Ovary (tissue), 3 donors: ENCODE data around the gene EIF3L.

ENCODE experiments used
- EP300 ChIP-seq: sonication (generic); formaldehyde crosslinking; IDR thresholded peaks from one replicate; pipeline ENCODE4 v1.6.1; 2017; ENCODE audit warnings: antibody characterized with exemption
- POLR2A ChIP-seq: fragments of 450-650 bp; IDR thresholded peaks from one replicate; pipeline ENCODE4 v1.6.1; 2017; ENCODE audit warnings: antibody characterized with exemption, mild to moderate bottlenecking, moderate library complexity
- TF ChIP-seq, protein P1 (sequence below), 3 donors: fragments of 450-650 bp in 2 of 3; fragments of 200-600 bp in 1 of 3; IDR thresholded peaks; one replicate each; pipeline versions ENCODE4 v1.5.1 to v1.8.0; 2016 to 2022; ENCODE audit warnings: antibody characterized with exemption in 3 of 3, mild to moderate bottlenecking in 1 of 3
- donor health status: DM: no; HTN: no; CAD: no.

DNA sequence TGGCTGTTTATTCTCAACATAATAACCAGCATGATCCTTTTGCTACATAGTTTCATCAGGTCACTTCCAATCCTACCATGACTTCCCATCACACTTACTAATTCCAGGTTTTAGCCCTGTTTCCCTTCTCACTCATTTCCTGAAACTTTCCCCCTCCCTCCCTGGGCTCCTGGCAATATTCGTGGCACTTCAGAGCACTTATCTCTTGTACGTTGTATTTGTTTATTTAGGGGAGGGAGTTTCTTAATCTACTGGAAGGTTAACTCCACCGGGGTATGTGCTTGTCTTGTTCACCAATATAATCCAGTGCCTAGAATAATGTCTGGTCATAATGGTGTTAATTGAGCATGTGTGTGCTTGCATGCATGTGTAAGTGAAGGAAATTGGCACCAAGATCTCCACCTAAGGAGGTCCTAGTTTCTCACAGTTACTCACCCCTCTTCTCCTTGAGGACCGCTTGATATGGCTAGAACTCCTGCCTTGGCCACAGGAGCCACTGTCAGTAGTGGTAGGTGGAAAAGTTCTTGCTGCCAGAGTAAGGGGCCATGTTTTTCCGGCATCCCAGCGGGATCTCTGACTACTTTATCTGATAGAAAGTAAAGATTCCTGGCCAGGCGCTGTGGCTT lies 11.7 kb downstream of the EIF3L start:
- TF ChIP-seq, protein P1, sequence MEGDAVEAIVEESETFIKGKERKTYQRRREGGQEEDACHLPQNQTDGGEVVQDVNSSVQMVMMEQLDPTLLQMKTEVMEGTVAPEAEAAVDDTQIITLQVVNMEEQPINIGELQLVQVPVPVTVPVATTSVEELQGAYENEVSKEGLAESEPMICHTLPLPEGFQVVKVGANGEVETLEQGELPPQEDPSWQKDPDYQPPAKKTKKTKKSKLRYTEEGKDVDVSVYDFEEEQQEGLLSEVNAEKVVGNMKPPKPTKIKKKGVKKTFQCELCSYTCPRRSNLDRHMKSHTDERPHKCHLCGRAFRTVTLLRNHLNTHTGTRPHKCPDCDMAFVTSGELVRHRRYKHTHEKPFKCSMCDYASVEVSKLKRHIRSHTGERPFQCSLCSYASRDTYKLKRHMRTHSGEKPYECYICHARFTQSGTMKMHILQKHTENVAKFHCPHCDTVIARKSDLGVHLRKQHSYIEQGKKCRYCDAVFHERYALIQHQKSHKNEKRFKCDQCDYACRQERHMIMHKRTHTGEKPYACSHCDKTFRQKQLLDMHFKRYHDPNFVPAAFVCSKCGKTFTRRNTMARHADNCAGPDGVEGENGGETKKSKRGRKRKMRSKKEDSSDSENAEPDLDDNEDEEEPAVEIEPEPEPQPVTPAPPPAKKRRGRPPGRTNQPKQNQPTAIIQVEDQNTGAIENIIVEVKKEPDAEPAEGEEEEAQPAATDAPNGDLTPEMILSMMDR (IDR thresholded peaks at IDR 0.05), result no peak
- no peak for TF ChIP-seq POLR2A
- TF ChIP-seq EP300, result no peak
